Activated CD8-positive, alpha-beta memory T cell treated with anti-CD3 and anti-CD28 coated beads, Interleukin-2, amount 10 ng/mL, durations not matched to agents 7 days and 5 days (primary cell): Measurements from ENCODE around the gene KLRC2. TPM values are rescaled to one million over a fixed set of nuclear protein-coding genes. Genes with fewer than 3 reads are reported as not detected.
"Not testable (repeated sequence)": the region's sequence is repeated elsewhere in the genome, so short reads cannot be mapped to it uniquely, and the experiment has no call there.

Experiments used
- ATAC-seq: fragments of 150-1000 bp; cut with Tn5 transposase; one replicate; pipeline ENCODE4 v1.10.0; 2021; ENCODE audit warnings: moderate library complexity
- CTCF ChIA-PET: fragments of 350-600 bp; sonication (Branson Sonifier 250); formaldehyde crosslinking; loops from one replicate; lab custom pipeline; 2021; ENCODE audit warnings: antibody characterized with exemption; lab: Charles Lee
- DNase-seq: peaks from one replicate; pipeline ENCODE4 v3.0.0-alpha.2; 2020
- H3K27ac Mint-ChIP-seq: one replicate; pipeline ENCODE4 v1.8.0; 2021; ENCODE audit warnings: mild to moderate bottlenecking, mixed read lengths
- H3K27me3 Mint-ChIP-seq: one replicate; pipeline ENCODE4 v1.8.0; 2021; ENCODE audit warnings: mixed read lengths
- H3K36me3 Mint-ChIP-seq: one replicate; pipeline ENCODE4 v1.8.0; 2021; ENCODE audit warnings: mild to moderate bottlenecking, mixed read lengths
- H3K4me1 Mint-ChIP-seq: one replicate; pipeline ENCODE4 v1.8.0; 2021; ENCODE audit warnings: mixed read lengths
- H3K4me3 Mint-ChIP-seq: one replicate; pipeline ENCODE4 v1.8.0; 2021; ENCODE audit warnings: mild to moderate bottlenecking, moderate library complexity, mixed read lengths
- H3K9me3 Mint-ChIP-seq: one replicate; pipeline ENCODE4 v1.8.0; 2022; ENCODE audit warnings: low read depth, mixed read lengths
- total RNA-seq, 2 experiments: library from RNA; stranded (reverse); gene quantifications; one replicate each; pipeline ENCODE4 v1.2.3, GENCODE V29; 2021

The KLRC2 gene
- total RNA-seq, 2 experiments from 2014 or later: 6.8 to 23.4 TPM

DNA sequence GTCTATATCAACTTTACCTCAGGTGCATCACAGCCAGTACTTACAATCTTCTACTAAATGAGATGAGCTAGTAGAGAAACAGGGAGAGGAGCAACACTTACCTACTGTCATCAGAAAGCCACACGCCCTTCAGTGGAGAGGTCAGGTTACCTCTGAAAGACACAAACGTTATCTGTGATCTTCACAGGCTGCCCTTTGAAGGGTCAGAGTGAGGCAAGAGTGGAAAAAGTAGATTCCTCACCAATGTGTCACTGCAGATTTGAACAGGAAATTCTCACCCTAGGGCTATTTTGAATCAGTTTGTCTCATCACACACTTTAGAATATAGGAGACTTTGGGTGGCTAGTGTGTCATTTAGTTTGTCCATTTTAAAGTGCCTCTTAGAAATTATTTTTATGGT is 1.8 kb upstream of the KLRC2 start:
- H3K27me3 Mint-ChIP-seq, H3K4me1 Mint-ChIP-seq, CTCF ChIA-PET, DNase-seq, H3K9me3 Mint-ChIP-seq, H3K4me3 Mint-ChIP-seq, H3K27ac Mint-ChIP-seq, H3K36me3 Mint-ChIP-seq: not testable (repeated sequence)
- ATAC-seq: peak; percentile 57

GRCh38 chr12:10430623-10431022 is 5.2 kb downstream of the KLRC2 start:
- CTCF ChIA-PET: interaction anchor here (1.4 kb wide), 1 partner anchor 19 kb away, joined by 3 read pairs; no protein-coding TSS in a partner anchor
- not testable (repeated sequence) for H3K36me3 Mint-ChIP-seq, DNase-seq, H3K27ac Mint-ChIP-seq, H3K27me3 Mint-ChIP-seq, H3K4me1 Mint-ChIP-seq, H3K4me3 Mint-ChIP-seq, H3K9me3 Mint-ChIP-seq
- ATAC-seq: peak; percentile 96

DNA sequence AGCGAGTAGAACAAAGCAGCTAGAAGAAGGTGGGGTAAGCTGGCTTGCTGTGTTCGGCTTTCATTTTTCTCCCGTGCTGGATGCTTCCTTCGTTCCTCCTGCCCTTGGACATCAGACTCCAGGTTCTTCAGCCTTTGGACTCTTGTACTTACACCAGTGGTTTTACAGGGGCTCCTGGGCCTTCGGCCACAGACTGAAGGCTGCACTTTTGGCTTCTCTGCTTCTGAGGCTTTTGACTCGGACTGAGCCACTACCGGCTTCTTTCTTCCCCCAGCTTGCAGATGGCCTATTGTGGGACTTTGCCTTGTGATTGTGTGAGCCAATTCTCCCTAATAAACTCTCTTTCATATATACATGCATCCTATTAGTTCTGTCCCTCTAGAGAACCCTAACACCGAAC is 9.9 kb downstream of the KLRC2 start:
- ATAC-seq, H3K4me3 Mint-ChIP-seq, H3K4me1 Mint-ChIP-seq, H3K27ac Mint-ChIP-seq, H3K27me3 Mint-ChIP-seq, DNase-seq, H3K9me3 Mint-ChIP-seq, CTCF ChIA-PET, H3K36me3 Mint-ChIP-seq: not testable (repeated sequence)

- H3K27ac Mint-ChIP-seq, H3K9me3 Mint-ChIP-seq, DNase-seq, H3K36me3 Mint-ChIP-seq, ATAC-seq, H3K4me3 Mint-ChIP-seq, H3K4me1 Mint-ChIP-seq, CTCF ChIA-PET, H3K27me3 Mint-ChIP-seq: not testable (repeated sequence)
These were observed 11.4 kb downstream of the KLRC2 start for GRCh38 chr12:10424260-10424899.

- H3K9me3 Mint-ChIP-seq, H3K27me3 Mint-ChIP-seq, H3K36me3 Mint-ChIP-seq, DNase-seq, H3K4me3 Mint-ChIP-seq, CTCF ChIA-PET, H3K27ac Mint-ChIP-seq, H3K4me1 Mint-ChIP-seq: not testable (repeated sequence)
- ATAC-seq: peak; percentile 70
These were observed 13.7 kb downstream of the KLRC2 start for GRCh38 chr12:10422159-10422558.

DNA sequence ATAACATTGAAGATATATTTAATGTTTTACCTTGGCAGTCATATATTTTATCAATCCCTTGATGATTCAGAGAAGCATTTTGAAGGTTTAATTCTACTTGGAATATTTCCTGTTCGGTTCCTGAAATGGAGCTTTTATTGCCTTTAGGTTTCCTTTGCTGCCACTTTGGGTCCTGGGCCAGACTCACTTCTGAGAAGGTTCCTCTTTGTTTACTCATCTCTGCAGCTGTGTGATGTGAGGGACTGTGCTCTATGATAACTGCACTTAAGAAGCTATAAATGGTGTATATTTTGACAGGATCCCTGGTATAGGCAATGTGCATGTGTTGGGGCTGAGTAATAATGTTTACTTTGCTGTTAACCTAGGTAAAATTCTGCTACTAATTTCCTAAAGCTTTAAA is 15.5 kb downstream of the KLRC2 start, which contains the start of gene KLRC3:
Gene KLRC3 (minus strand): TSS at position 262 of the 400 bp plus-strand sequence. CDS start 45 bp downstream, at position 217.
- peak within 1 kb of the TSS; percentile 55 for H3K4me3 Mint-ChIP-seq
- H3K27me3 Mint-ChIP-seq, H3K9me3 Mint-ChIP-seq, DNase-seq, H3K36me3 Mint-ChIP-seq, ATAC-seq, CTCF ChIA-PET, H3K4me1 Mint-ChIP-seq: not testable (repeated sequence)
- peak within 1 kb of the TSS; percentile 15 for H3K27ac Mint-ChIP-seq

- Mint-ChIP-seq H3K4me1 (peaks cover 32% of the 10 kb centered on the region), H3K36me3 (peaks cover 51% of the 10 kb centered on the region), H3K9me3 (no peaks in the 10 kb centered on the region), H3K4me3 (peak within 1 kb of the TSS; percentile 84), H3K27me3 (no peaks in the 10 kb centered on the region), H3K27ac (peak within 1 kb of the TSS; percentile 88)
- CTCF ChIA-PET: no interaction called here
- peak; percentile 67 for DNase-seq
- peak; percentile 73 for ATAC-seq
These were observed 26.4 kb downstream of the KLRC2 start, which contains the start of gene KLRC4 for GRCh38 chr12:10409392-10409791. Gene KLRC4 (minus strand): TSS chr12:10409757. CDS start chr12:10409575, 182 bp downstream.

DNA sequence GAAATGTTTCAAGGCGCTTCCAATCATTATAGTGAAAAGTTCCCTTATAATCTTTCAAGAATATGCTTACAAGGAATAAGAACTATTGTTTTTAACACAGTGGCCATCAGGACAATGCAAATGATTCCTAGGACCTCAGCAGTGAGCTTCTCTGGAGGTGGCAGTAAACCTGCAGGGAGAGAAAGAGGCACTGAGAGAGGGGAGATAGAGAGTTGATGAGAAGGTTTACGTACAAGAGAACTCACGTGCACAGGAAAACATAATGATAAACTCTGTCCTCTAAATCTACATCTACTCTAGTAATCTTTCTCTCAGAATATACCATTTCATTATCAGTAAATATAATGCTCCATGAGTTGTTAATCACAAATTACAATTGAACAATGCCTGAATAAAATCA is 27.0 kb downstream of the KLRC2 start:
- Mint-ChIP-seq H3K4me3 (peak overlapping the region; percentile 84), H3K27ac (peak overlapping the region; percentile 88), H3K4me1 (peaks cover 35% of the 10 kb centered on the region), H3K27me3 (no peaks in the 10 kb centered on the region), H3K9me3 (no peaks in the 10 kb centered on the region), H3K36me3 (peaks cover 52% of the 10 kb centered on the region)
- CTCF ChIA-PET: no interaction called here
- DNase-seq (no peak), ATAC-seq (no peak)

- Mint-ChIP-seq H3K27me3 (no peaks in the 10 kb centered on the region), H3K4me1 (peaks cover 42% of the 10 kb centered on the region), H3K36me3 (peaks cover 52% of the 10 kb centered on the region), H3K27ac (peak overlapping the region; percentile 92), H3K9me3 (no peaks in the 10 kb centered on the region), H3K4me3 (peak overlapping the region; percentile 84)
- CTCF ChIA-PET: interaction anchor here (1.1 kb wide), 1 partner anchor 21 kb away, joined by 6 read pairs; no protein-coding TSS in a partner anchor
- ATAC-seq (peak; percentile 11), DNase-seq (peak; percentile 61)
These were observed 29.1 kb downstream of the KLRC2 start for GRCh38 chr12:10406725-10407124.

- H3K27me3 Mint-ChIP-seq: no peaks in the 10 kb centered on the region
- H3K9me3 Mint-ChIP-seq: no peaks in the 10 kb centered on the region
- H3K36me3 Mint-ChIP-seq: peaks cover 60% of the 10 kb centered on the region
- H3K27ac Mint-ChIP-seq: peak overlapping the region; percentile 70
- peaks cover 49% of the 10 kb centered on the region for H3K4me1 Mint-ChIP-seq
- ATAC-seq (peak; percentile 25), DNase-seq (peak; percentile 42)
- H3K4me3 Mint-ChIP-seq: peak overlapping the region; percentile 75
- CTCF ChIA-PET: interaction anchor here (0.9 to 1.6 kb wide), 3 partner anchors 9 to 153 kb away, joined by 3 to 6 read pairs (median 4); no protein-coding TSS in a partner anchor
These were observed 30.5 kb downstream of the KLRC2 start for GRCh38 chr12:10405294-10405693.

DNA sequence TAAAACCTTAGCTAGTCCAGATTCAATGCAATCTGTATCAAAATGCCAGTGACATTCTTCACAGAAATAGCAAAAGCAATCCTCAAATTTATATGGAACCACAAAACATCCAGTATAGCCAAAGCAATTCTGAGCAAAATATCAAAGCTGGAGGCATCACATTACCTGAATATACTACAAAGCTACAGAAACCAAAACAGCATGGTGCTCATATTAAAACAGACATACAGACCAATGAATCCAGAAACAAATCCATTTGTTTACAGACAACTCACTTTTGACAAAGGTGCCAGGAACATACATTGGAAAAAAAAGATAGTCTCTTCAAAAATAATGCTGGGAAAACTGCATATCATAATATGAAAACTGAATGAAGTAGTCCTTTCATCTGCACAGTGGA is 31.0 kb downstream of the KLRC2 start:
- CTCF ChIA-PET: interaction anchor here (0.9 to 1.6 kb wide), 3 partner anchors 9 to 153 kb away, joined by 3 to 6 read pairs (median 4); no protein-coding TSS in a partner anchor
- H3K9me3 Mint-ChIP-seq: no peaks in the 10 kb centered on the region
- peaks cover 53% of the 10 kb centered on the region for H3K4me1 Mint-ChIP-seq
- DNase-seq (no peak), ATAC-seq (no peak)
- peak overlapping the region; percentile 75 for H3K4me3 Mint-ChIP-seq
- peak overlapping the region; percentile 70 for H3K27ac Mint-ChIP-seq
- H3K27me3 Mint-ChIP-seq: no peaks in the 10 kb centered on the region
- peaks cover 64% of the 10 kb centered on the region for H3K36me3 Mint-ChIP-seq

DNA sequence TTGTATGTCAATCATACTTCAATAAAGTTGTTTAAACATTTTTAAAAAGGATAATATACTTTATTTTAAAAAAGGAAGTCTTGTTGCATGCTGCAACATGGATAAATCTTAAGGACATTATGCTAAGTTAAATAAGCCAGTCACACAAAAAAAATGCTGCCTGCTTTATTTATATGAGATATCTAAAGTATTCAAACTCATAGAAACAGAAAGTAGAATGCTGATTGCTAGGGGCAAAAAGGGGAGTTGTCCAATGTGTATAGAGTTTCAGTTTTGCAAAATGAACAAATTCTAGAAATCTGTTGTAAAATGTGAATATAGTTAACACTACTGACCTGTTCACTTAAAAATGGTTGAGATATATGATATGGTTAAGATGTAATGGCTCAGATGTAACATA is 35.0 kb downstream of the KLRC2 start:
- Mint-ChIP-seq H3K4me3 (peak overlapping the region; percentile 71), H3K36me3 (peaks cover 58% of the 10 kb centered on the region), H3K9me3 (no peaks in the 10 kb centered on the region), H3K4me1 (peaks cover 60% of the 10 kb centered on the region), H3K27ac (peak overlapping the region; percentile 79), H3K27me3 (no peaks in the 10 kb centered on the region)
- CTCF ChIA-PET: interaction anchor here (1.2 to 1.8 kb wide), 2 partner anchors 9 to 96 kb away, joined by 4 to 5 read pairs; no protein-coding TSS in a partner anchor
- no peak for DNase-seq
- ATAC-seq: peak; percentile 46

GRCh38 chr12:10398168-10398567 is 37.6 kb downstream of the KLRC2 start:
- H3K4me1 Mint-ChIP-seq: peaks cover 71% of the 10 kb centered on the region
- CTCF ChIA-PET: interaction anchor here (1.0 to 2.6 kb wide), 3 partner anchors 13 to 163 kb away, joined by 3 to 8 read pairs (median 6); no protein-coding TSS in a partner anchor
- peak; percentile 48 for DNase-seq
- peak overlapping the region; percentile 76 for H3K4me3 Mint-ChIP-seq
- H3K9me3 Mint-ChIP-seq: no peaks in the 10 kb centered on the region
- H3K36me3 Mint-ChIP-seq: peaks cover 44% of the 10 kb centered on the region
- ATAC-seq: no peak
- no peaks in the 10 kb centered on the region for H3K27me3 Mint-ChIP-seq
- peak overlapping the region; percentile 94 for H3K27ac Mint-ChIP-seq

- peaks cover 42% of the 10 kb centered on the region for H3K36me3 Mint-ChIP-seq
- peak; percentile 21 for ATAC-seq
- H3K9me3 Mint-ChIP-seq: no peaks in the 10 kb centered on the region
- H3K4me3 Mint-ChIP-seq: peak overlapping the region; percentile 76
- H3K4me1 Mint-ChIP-seq: peaks cover 76% of the 10 kb centered on the region
- peak; percentile 81 for DNase-seq
- H3K27ac Mint-ChIP-seq: peak overlapping the region; percentile 94
- CTCF ChIA-PET: interaction anchor here (0.6 to 2.6 kb wide), 4 partner anchors 12 to 157 kb away, joined by 3 to 8 read pairs (median 5); no protein-coding TSS in a partner anchor
- H3K27me3 Mint-ChIP-seq: no peaks in the 10 kb centered on the region
These were observed 38.5 kb downstream of the KLRC2 start for GRCh38 chr12:10397296-10397695.
